ENCODE results near the gene RTN4R.

RTN4R gene

DNA sequence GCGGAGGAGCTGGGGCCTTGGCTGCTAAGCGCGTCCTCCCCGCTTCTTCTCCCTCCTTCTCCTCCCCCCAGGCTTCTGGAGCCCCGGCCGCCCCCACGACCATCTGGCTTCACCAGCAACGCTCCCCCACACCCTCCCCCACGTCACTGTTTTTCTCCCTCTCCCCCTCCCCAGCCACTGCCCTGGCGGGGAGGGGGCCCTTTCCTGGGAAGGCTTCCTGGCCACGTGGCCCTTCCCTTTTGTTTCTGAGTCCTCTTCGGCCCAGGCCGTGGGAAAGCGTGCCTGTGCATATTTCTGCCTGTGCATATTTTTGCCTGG lies 27.7 kb downstream of the RTN4R start:
- DNase-seq (ENCODE audit: low read depth), result no peak
- TF ChIP-seq, protein P1, sequence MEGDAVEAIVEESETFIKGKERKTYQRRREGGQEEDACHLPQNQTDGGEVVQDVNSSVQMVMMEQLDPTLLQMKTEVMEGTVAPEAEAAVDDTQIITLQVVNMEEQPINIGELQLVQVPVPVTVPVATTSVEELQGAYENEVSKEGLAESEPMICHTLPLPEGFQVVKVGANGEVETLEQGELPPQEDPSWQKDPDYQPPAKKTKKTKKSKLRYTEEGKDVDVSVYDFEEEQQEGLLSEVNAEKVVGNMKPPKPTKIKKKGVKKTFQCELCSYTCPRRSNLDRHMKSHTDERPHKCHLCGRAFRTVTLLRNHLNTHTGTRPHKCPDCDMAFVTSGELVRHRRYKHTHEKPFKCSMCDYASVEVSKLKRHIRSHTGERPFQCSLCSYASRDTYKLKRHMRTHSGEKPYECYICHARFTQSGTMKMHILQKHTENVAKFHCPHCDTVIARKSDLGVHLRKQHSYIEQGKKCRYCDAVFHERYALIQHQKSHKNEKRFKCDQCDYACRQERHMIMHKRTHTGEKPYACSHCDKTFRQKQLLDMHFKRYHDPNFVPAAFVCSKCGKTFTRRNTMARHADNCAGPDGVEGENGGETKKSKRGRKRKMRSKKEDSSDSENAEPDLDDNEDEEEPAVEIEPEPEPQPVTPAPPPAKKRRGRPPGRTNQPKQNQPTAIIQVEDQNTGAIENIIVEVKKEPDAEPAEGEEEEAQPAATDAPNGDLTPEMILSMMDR (conservative IDR thresholded peaks at IDR 0.05; ENCODE audit: low read depth, low read length), result no peak

DNA sequence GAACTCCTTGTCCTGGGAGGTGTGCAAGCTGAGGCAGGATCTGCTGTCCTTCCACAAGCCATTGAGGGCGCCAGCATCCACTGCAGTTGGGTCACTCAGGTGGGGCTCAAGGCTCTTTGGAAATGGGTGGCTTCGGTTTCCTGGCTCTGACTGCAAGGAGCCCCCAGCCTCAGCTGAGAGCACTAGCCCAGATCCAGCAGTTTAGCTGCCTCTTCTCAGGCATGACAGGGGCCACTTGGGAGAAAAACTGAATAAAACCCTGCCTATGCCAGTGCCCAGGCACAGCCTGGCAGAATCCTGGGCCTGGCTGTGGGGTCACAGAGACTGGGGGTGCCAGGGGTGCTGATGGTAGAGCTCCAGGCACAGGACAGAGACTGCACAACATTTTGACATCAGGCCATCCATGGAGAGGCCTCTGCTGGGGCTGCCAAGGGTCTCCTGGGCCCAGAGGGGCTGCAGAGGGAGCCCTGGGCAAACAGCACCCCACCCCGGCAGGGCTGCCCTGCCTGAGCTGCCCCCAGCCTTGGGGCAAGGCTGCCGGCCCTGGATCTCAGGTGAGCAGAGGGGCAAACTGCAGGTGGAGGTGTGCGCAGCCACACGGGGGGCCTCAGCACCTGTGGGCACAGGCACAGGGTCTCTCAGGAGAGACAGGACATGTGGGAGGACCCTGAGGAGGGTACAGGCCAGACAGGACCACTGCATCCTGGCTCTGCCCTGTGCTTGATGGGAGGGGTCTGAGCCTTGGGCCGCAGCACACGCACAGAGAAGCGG lies 28.3 kb downstream of the RTN4R start:
- no peak overlapping the region for H3K4me3 ChIP-seq (ENCODE audit: low read length)
- DNase-seq (ENCODE audit: low read depth), result no peak
- TF ChIP-seq, protein P1 (conservative IDR thresholded peaks at IDR 0.05; ENCODE audit: low read depth, low read length), result no peak

More for the DNA sequence above, 27.7 kb downstream of the RTN4R start:
- H3K4me3 ChIP-seq (ENCODE audit: low read length), result no peak overlapping the region

DNA sequence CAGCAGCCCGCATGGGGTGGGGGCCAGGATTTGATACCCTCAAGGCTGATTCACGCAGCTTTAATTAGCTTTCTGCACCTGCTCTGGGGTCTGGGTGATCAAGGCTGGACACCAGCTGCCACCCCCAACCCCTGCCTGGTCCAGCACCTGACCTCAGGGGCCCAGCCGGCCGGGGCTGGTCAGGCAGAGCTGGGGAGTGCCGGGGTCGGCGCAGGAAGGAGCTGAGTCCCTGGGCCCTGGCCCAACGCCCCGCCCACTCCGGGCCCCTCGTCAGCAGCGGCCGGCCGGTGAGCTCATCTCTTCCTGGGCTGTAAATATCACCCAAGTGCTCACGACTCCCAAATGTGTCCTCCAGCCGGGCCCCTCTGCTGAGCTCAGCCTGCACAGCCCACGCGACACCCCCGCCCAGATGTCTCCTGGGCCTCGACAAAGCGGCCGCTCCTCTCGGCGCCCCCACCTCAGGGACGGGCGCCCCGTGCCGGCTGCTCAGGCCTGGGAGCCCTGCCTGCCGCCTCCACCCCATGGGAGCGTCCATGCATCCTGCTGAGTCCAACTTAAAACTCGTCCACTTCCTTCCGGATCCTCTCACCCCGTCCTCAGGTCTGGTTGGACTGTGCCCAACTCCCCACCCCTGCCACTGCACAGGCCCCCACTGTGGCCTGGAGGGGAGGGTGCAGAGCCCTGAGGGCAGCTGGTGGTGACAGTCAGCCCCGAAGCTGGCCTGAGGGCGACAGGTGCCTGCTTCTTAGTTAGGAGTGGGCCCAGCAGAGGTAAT lies 29.0 kb downstream of the RTN4R start:
- no peak overlapping the region for H3K4me3 ChIP-seq (ENCODE audit: low read length)
- TF ChIP-seq, protein P1 (conservative IDR thresholded peaks at IDR 0.05; ENCODE audit: low read depth, low read length), result no peak
- no peak for DNase-seq (ENCODE audit: low read depth)

DNA sequence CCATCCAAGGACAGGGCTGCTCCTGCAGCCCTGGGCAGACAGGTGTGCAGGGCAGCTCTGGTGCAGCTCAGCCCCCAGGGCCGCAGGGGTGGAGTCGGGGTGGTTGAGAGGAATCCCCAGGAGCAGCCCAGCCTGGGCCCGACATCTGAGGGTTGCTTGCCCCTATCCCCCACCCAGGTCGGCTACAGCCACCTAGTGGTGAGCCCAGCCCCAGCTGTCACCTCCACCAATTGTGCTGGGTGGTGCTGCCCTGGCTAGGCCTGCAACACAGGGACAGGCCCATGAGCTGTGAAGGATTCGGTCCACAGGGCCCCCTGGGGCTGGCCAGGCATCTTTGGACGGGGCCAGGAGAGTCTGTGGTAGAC lies 29.6 kb downstream of the RTN4R start:
- H3K4me3 ChIP-seq (ENCODE audit: low read length), result no peak overlapping the region
- TF ChIP-seq, protein P1 (conservative IDR thresholded peaks at IDR 0.05; ENCODE audit: low read depth, low read length), result peak; percentile 85
- DNase-seq (ENCODE audit: low read depth), result peak; percentile 8

DNA sequence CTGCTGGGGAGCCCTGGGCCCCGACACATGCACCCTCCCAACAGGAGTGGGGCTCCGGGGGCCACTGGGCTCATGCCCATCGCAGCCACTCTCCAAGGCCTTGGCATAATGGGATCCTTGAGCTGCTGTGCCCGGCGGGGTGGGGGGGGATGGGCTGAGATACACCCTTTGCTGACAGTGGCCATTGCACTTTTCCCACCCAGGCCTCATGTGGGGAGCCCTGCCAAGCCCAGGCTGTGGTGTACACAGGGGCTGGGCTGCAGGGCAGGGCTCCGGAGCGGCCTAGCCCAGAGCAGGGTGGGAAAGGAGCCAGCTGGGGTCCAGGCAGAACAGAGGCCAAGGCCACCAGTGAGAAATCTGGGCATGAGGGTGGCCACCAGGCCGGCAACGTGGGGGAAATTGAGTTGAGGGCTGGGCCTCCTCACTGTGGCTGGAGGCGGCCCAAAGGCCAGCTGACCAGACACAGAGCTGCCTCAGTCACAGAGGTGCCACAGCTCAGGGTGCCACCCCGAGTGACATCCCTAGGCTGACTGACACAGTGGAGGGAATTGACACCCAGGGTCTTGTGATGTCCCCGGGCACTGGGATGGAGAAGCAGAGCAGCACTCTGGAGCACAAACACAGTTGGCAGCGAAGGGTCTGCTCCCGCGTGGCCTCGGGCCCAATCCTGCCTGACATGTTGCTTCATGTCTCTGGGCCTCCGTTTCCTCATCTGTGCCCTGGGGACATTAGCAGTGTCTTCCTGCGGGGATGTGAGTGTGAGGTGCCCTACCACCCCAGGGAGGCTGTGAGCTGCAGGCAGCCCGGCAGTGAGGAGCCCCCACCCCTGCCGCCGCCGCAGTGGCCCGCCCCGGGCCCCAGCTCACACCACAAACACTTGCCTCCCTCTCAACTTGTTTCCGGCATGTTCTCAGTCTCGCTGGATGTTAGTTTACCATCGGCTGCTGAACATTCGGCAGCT lies 30.4 kb downstream of the RTN4R start:
- DNase-seq (ENCODE audit: low read depth), result no peak
- TF ChIP-seq, protein P1 (conservative IDR thresholded peaks at IDR 0.05; ENCODE audit: low read depth, low read length), result no peak
- no peak overlapping the region for H3K4me3 ChIP-seq (ENCODE audit: low read length)

DNA sequence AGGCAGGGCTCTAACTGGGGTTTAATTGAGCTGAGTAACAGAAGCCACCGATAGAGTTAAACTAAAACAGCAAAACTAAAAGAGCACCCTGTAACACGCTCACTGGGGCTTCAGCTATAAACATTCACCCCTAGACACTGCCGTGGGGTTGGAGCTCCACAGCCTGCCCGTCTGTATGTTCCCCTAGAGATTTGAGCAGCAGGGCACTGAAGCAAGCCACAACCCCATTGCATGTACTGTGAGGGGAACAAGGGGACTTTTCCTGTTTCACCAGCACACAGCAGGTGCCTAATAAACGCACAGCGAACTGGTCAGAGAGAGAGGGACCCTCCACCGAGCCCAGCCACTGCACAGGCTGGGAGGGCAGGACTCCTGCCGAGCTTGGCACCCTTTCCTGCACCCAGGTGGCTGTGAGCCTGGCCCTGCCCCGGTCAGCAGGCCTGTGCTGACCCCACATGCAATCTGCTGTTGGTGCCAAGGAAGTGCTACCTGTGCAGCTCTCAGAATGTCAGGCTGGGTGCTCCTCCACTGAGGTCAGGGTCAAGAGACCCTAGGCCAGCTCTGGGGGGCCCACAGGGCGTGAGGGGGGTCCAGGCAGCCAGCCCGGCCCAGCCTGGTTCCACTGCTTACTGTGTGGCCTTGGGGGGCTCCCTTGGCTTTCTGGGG lies 31.9 kb downstream of the RTN4R start:
- TF ChIP-seq, protein P1 (conservative IDR thresholded peaks at IDR 0.05; ENCODE audit: low read depth, low read length), result no peak
- no peak overlapping the region for H3K4me3 ChIP-seq (ENCODE audit: low read length)
- DNase-seq (ENCODE audit: low read depth), result no peak
